Kidney (tissue), 14 donors: ENCODE measurements around the gene ZNF157. TPM values are rescaled to one million over a fixed set of nuclear protein-coding genes. Genes with fewer than 3 reads are reported as not detected.
"Not testable (repeated sequence)": the region's sequence is repeated elsewhere in the genome, so short reads cannot be mapped to it uniquely, and the experiment has no call there.

Experiments
- DNase-seq, 5 donors: peaks; one replicate each; pipeline ENCODE4 v3.0.0-alpha.2; 2013 to 2020
- FAIRE-seq: peaks from 2 replicates; lab custom pipeline; 2012; peaks lifted over from hg19 to GRCh38; lab: Jason Lieb, UNC
- H3K27ac ChIP-seq, 2 donors: one replicate each; pipeline ENCODE4 v1.7.0; 2013; ENCODE audit warnings: low read depth in 2 of 2, low read length in 2 of 2, inconsistent platforms in 1 of 2
- H3K27me3 ChIP-seq: one replicate; pipeline ENCODE4 v1.7.1; 2013; ENCODE audit warnings: low read length, inconsistent platforms; ENCODE audit not compliant: control insufficient read depth, insufficient read depth
- H3K36me3 ChIP-seq, 3 donors: one replicate each; pipeline versions ENCODE4 v1.7.0 to v1.7.1; 2013; ENCODE audit warnings: low read length in 3 of 3, control low read depth in 1 of 3, inconsistent platforms in 1 of 3; ENCODE audit not compliant: insufficient read depth in 3 of 3, control insufficient read depth in 2 of 3
- H3K4me1 ChIP-seq, 3 donors: one replicate each; pipeline versions ENCODE4 v1.7.0 to v1.7.1; 2013; ENCODE audit warnings: low read length in 3 of 3, inconsistent platforms in 1 of 3, low read depth in 1 of 3; ENCODE audit not compliant: control insufficient read depth in 2 of 3, insufficient read depth in 2 of 3
- H3K4me3 ChIP-seq, 3 donors: one replicate each; pipeline versions ENCODE4 v1.7.0 to v1.8.1; 2013; ENCODE audit warnings: low read length in 3 of 3, control low read depth in 1 of 3, inconsistent platforms in 1 of 3
- H3K9ac ChIP-seq, 3 donors: one replicate each; pipeline versions ENCODE4 v1.7.0 to v1.7.1; 2013; ENCODE audit warnings: low read length in 3 of 3, control low read depth in 1 of 3, inconsistent platforms in 1 of 3
- H3K9me3 ChIP-seq, 3 donors: one replicate each; pipeline versions ENCODE4 v1.7.0 to v1.7.1; 2013; ENCODE audit warnings: low read length in 3 of 3, control low read depth in 1 of 3, inconsistent platforms in 1 of 3; ENCODE audit not compliant: control insufficient read depth in 2 of 3, insufficient read depth in 1 of 3
- CTCF ChIP-seq: IDR thresholded peaks from 3 replicates; pipeline ENCODE4 v1.5.1; 2012; ENCODE audit warnings: mild to moderate bottlenecking, moderate library complexity, borderline replicate concordance; ENCODE audit not compliant: insufficient read depth; ENCODE audit errors: extremely low read depth
- intact Hi-C: fragments of 100-400 bp; cut with DNase I; formaldehyde crosslinking; loops from one replicate; pipeline ENCODE4 v1.11.1; 2022
- polyA plus RNA-seq: library from polyadenylated mRNA; stranded (reverse); fragments of 350-450 nt; fragmentation: Illumina TruSeq; extraction: RNeasy Lipid Tissue Mini Kit (QIAGEN cat#74804); gene quantifications from one replicate; pipeline ENCODE4 v1.2.3, GENCODE V29; 2014; ENCODE audit warnings: low read depth, low replicate concordance; ENCODE audit not compliant: insufficient read depth
- total RNA-seq: library from RNA; stranded (reverse); fragmentation: NEBNext Ultra II Directional; extraction: Animal tissue kit (Norgen Biotek cat#: 25700); gene quantifications from one replicate; pipeline ENCODE4 v1.2.1, GENCODE V29; 2021
- donor health status: control.
- donor health status: control.
- donor health status: control.
- donor health status: control.
- donor health status: control.
- donor health status: DM: yes; HTN: yes; CAD: no.
- donor health status: Normal renal cell carcinoma (clear cell type).

Gene ZNF157
- total and polyA plus RNA-seq, 2 donors from 2014 or later, result 0.17 to 0.57 TPM

- no peak for FAIRE-seq
- TF ChIP-seq CTCF, result no peak
Observed at GRCh38 chrX:47327902-47328301, 42.5 kb upstream of the ZNF157 start.

GRCh38 chrX:47332729-47333128 lies 37.6 kb upstream of the ZNF157 start:
- FAIRE-seq, H3K4me3 ChIP-seq, DNase-seq, H3K4me1 ChIP-seq, H3K9ac ChIP-seq, intact Hi-C loops, H3K27ac ChIP-seq, H3K27me3 ChIP-seq, H3K9me3 ChIP-seq, H3K36me3 ChIP-seq: not testable (repeated sequence)

More at GRCh38 chrX:47327902-47328301, 42.5 kb upstream of the ZNF157 start:
- H3K36me3 ChIP-seq, result no peaks in the 10 kb centered on the region
- no peaks in the 10 kb centered on the region for H3K4me1 ChIP-seq
- no peaks in the 10 kb centered on the region for H3K9me3 ChIP-seq
- no peak overlapping the region for H3K4me3 ChIP-seq
- no peak overlapping the region for H3K27ac ChIP-seq
- DNase-seq, result no peak
- intact Hi-C loops, result no loop called here
- no peak overlapping the region for H3K9ac ChIP-seq
- H3K27me3 ChIP-seq, result no peaks in the 10 kb centered on the region

GRCh38 chrX:47351706-47352105 lies 18.7 kb upstream of the ZNF157 start:
- Histone ChIP-seq H3K4me3 (no peak overlapping the region), H3K4me1 (no peaks in the 10 kb centered on the region), H3K36me3 (no peaks in the 10 kb centered on the region), H3K9me3 (no peaks in the 10 kb centered on the region), H3K27me3 (no peaks in the 10 kb centered on the region), H3K9ac (no peak overlapping the region), H3K27ac (no peak overlapping the region)
- intact Hi-C loops, result no loop called here
- no peak for TF ChIP-seq CTCF
- no peak for DNase-seq
- FAIRE-seq, result no peak

- no peaks in the 10 kb centered on the region for H3K4me1 ChIP-seq
- H3K9ac ChIP-seq, result no peak overlapping the region
- FAIRE-seq (no peak), DNase-seq (peak in 1 of 5 donors; percentile 14)
- H3K4me3 ChIP-seq, result no peak overlapping the region
- H3K36me3 ChIP-seq, result no peaks in the 10 kb centered on the region
- H3K27ac ChIP-seq, result no peak overlapping the region
- intact Hi-C loops, result no loop called here
- no peaks in the 10 kb centered on the region for H3K27me3 ChIP-seq
- TF ChIP-seq CTCF, result no peak
- H3K9me3 ChIP-seq, result no peaks in the 10 kb centered on the region
Observed at GRCh38 chrX:47358387-47359065, 11.9 kb upstream of the ZNF157 start.
